PC-9 (cell line): ENCODE data around the gene PCDH9. TPM values are rescaled to one million over a fixed set of nuclear protein-coding genes. Genes with fewer than 3 reads are reported as not detected.

Experiments used
- BruUV-seq: library from RNA; stranded (reverse); fragments of 400-500 nt; replicated peaks from 2 replicates; lab custom pipeline; 2021; lab: Mats Ljungman, UMichigan
- CTCF ChIA-PET: fragments of 300-600 bp; sonication (Branson Sonifier 250); formaldehyde crosslinking; loops from one replicate; lab custom pipeline; 2022; ENCODE audit warnings: antibody characterized with exemption; lab: Charles Lee
- POLR2A ChIA-PET: fragments of 300-600 bp; sonication (Branson Sonifier 250); formaldehyde crosslinking; loops from one replicate; lab custom pipeline; 2022; ENCODE audit warnings: antibody characterized with exemption; ENCODE audit not compliant: unreplicated experiment; lab: Charles Lee
- DNase-seq, 2 experiments: peaks; one replicate each; pipeline versions ENCODE4 v3.0.0 to v3.0.0-alpha.2; 2015 to 2022; ENCODE audit warnings: mixed read lengths in 1 of 2
- H2AFZ ChIP-seq: fragments of 200-600 bp; sonication (generic); 2 replicates; pipeline ENCODE4 v1.8.1; 2017; ENCODE audit warnings: antibody characterized with exemption
- H3F3A ChIP-seq: fragments of 200-600 bp; sonication (generic); 2 replicates; pipeline ENCODE4 v1.8.1; 2017; ENCODE audit warnings: antibody characterized with exemption, mild to moderate bottlenecking, low read depth; ENCODE audit not compliant: insufficient read depth
- H3K27ac ChIP-seq: fragments of 200-600 bp; sonication (generic); 2 replicates; pipeline ENCODE4 v1.6.1; 2016; ENCODE audit warnings: mixed run types
- H3K27me3 ChIP-seq: fragments of 200-600 bp; sonication (generic); 2 replicates; pipeline ENCODE4 v1.6.1; 2016; ENCODE audit warnings: low read depth, mixed run types; ENCODE audit not compliant: insufficient read depth
- H3K36me3 ChIP-seq: fragments of 200-600 bp; sonication (generic); 2 replicates; pipeline ENCODE4 v1.6.1; 2016; ENCODE audit warnings: low read depth, mixed run types
- H3K4me1 ChIP-seq: fragments of 200-600 bp; sonication (generic); replicated peaks from 2 replicates; pipeline ENCODE4 v1.6.1; 2016; ENCODE audit warnings: mixed run types; ENCODE audit not compliant: insufficient read depth
- H3K4me2 ChIP-seq: fragments of 200-600 bp; sonication (generic); 2 replicates; pipeline ENCODE4 v1.6.1; 2017; ENCODE audit warnings: mixed run types
- H3K4me3 ChIP-seq: fragments of 200-600 bp; sonication (generic); 2 replicates; pipeline ENCODE4 v1.6.1; 2016; ENCODE audit warnings: mixed run types
- H3K79me2 ChIP-seq: fragments of 200-600 bp; sonication (generic); 2 replicates; pipeline ENCODE4 v1.6.1; 2017; ENCODE audit warnings: low read depth, mixed run types
- H3K9me2 ChIP-seq: fragments of 200-600 bp; sonication (generic); 2 replicates; pipeline ENCODE4 v1.8.1; 2017; ENCODE audit warnings: mild to moderate bottlenecking; ENCODE audit not compliant: insufficient read depth
- H3K9me3 ChIP-seq: fragments of 200-600 bp; sonication (generic); 2 replicates; pipeline ENCODE4 v1.8.1; 2016; ENCODE audit warnings: low read depth; ENCODE audit not compliant: insufficient read depth
- H4K20me1 ChIP-seq: fragments of 200-600 bp; sonication (generic); 2 replicates; pipeline ENCODE4 v1.8.1; 2017; ENCODE audit not compliant: insufficient read depth
- CTCF ChIP-seq: fragments of 200-600 bp; sonication (generic); conservative IDR thresholded peaks from 2 replicates; pipeline ENCODE4 v1.6.1; 2017; ENCODE audit warnings: mixed run types, antibody characterized with exemption, mild to moderate bottlenecking, moderate library complexity
- EZH2 ChIP-seq: fragments of 200-600 bp; sonication (generic); IDR thresholded peaks from 2 replicates; pipeline ENCODE4 v1.8.0; 2017; ENCODE audit warnings: antibody characterized with exemption, low read depth
- intact Hi-C: fragments of 100-400 bp; cut with micrococcal nuclease; formaldehyde crosslinking; loops from one replicate; pipeline ENCODE4 v1.10.0; 2022; ENCODE audit not compliant: unreplicated experiment
- total RNA-seq: library from RNA; stranded (reverse); gene quantifications from 2 replicates; pipeline ENCODE4 v1.2.3, GENCODE V29; 2021

Gene PCDH9
- total RNA-seq, 1 experiment from 2014 or later: 0.37 TPM

- no peaks in the 10 kb centered on the region for H3K9me2 ChIP-seq
- BruUV-seq: no TSS peak
- TF ChIP-seq CTCF (no peak), EZH2 (no peak)
- H3K4me3 ChIP-seq: no peak overlapping the region
- H3K4me1 ChIP-seq: no peaks in the 10 kb centered on the region
- ChIA-PET CTCF (no interaction called here), POLR2A (no interaction called here)
- no peak for DNase-seq
- no peaks in the 10 kb centered on the region for H3K79me2 ChIP-seq
- H2AFZ ChIP-seq: no peak overlapping the region
- H3K27me3 ChIP-seq: no peaks in the 10 kb centered on the region
- H3K36me3 ChIP-seq: no peaks in the 10 kb centered on the region
- H3K27ac ChIP-seq: no peak overlapping the region
- no peaks in the 10 kb centered on the region for H3F3A ChIP-seq
- no peak overlapping the region for H3K4me2 ChIP-seq
- intact Hi-C loops: no loop called here
- no peaks in the 10 kb centered on the region for H4K20me1 ChIP-seq
- no peaks in the 10 kb centered on the region for H3K9me3 ChIP-seq
Observed at GRCh38 chr13:67048084-67048820, 181.9 kb downstream of the PCDH9 start.

- ChIA-PET CTCF (no interaction called here), POLR2A (no interaction called here)
- Histone ChIP-seq H3K27me3 (no peaks in the 10 kb centered on the region), H3K4me2 (no peak overlapping the region), H3F3A (no peaks in the 10 kb centered on the region), H3K4me3 (no peak overlapping the region), H3K27ac (no peak overlapping the region), H3K9me2 (no peaks in the 10 kb centered on the region), H3K4me1 (no peaks in the 10 kb centered on the region), H3K9me3 (no peaks in the 10 kb centered on the region), H2AFZ (no peak overlapping the region), H3K79me2 (no peaks in the 10 kb centered on the region), H4K20me1 (no peaks in the 10 kb centered on the region), H3K36me3 (no peaks in the 10 kb centered on the region)
- TF ChIP-seq EZH2: no peak
- no peak for TF ChIP-seq CTCF
- BruUV-seq: no TSS peak
- intact Hi-C loops: no loop called here
- DNase-seq: no peak
Observed at GRCh38 chr13:67045357-67045756, 184.8 kb downstream of the PCDH9 start.

- no peak overlapping the region for H3K27ac ChIP-seq
- no peaks in the 10 kb centered on the region for H3K36me3 ChIP-seq
- intact Hi-C loops: no loop called here
- ChIA-PET CTCF (no interaction called here), POLR2A (no interaction called here)
- H3K9me2 ChIP-seq: no peaks in the 10 kb centered on the region
- no peak for TF ChIP-seq EZH2
- no peak for TF ChIP-seq CTCF
- DNase-seq: no peak
- H3K9me3 ChIP-seq: no peaks in the 10 kb centered on the region
- no peaks in the 10 kb centered on the region for H3K27me3 ChIP-seq
- H3K4me1 ChIP-seq: no peaks in the 10 kb centered on the region
- H4K20me1 ChIP-seq: no peaks in the 10 kb centered on the region
- H3F3A ChIP-seq: no peaks in the 10 kb centered on the region
- H3K4me3 ChIP-seq: no peak overlapping the region
- H3K4me2 ChIP-seq: no peak overlapping the region
- no TSS peak for BruUV-seq
- H2AFZ ChIP-seq: no peak overlapping the region
- H3K79me2 ChIP-seq: no peaks in the 10 kb centered on the region
Observed at GRCh38 chr13:67043901-67044300, 186.2 kb downstream of the PCDH9 start.
